Brain microvascular endothelial cell (primary cell): ENCODE measurements around the gene PTRH2.

ENCODE experiments used
- DNase-seq: peaks from one replicate; pipeline ENCODE4 v3.0.0-alpha.2; 2020
- H3K27ac ChIP-seq: fragments of 250-450 bp; sonication (Bioruptor Pico); 2 replicates; pipeline ENCODE4 v1.5.1; 2020; ENCODE audit warnings: mild to moderate bottlenecking, moderate library complexity
- H3K27me3 ChIP-seq: fragments of 250-450 bp; sonication (Bioruptor Pico); replicated peaks from 2 replicates; pipeline ENCODE4 v1.5.1; 2020; ENCODE audit warnings: mild to moderate bottlenecking
- H3K36me3 ChIP-seq: fragments of 250-450 bp; sonication (Bioruptor Pico); replicated peaks from 2 replicates; pipeline ENCODE4 v1.5.1; 2020; ENCODE audit warnings: mild to moderate bottlenecking
- H3K4me3 ChIP-seq: 2 replicates; pipeline ENCODE4 v1.5.1; 2011; ENCODE audit warnings: low read depth, mild to moderate bottlenecking, control low read depth, low read length, moderate library complexity
- in situ Hi-C: cut with HindIII; loops from 2 replicates; pipeline ENCODE4 v1.10.0; 2017; ENCODE audit warnings: low sequenced_read_pairs, low pct_ligation_motif_present
- TF ChIP-seq, protein P1 (sequence below): IDR thresholded peaks from 2 replicates; pipeline ENCODE4 v1.5.1; 2011; ENCODE audit warnings: low read depth, mild to moderate bottlenecking, moderate library complexity, low read length, control low read depth, inconsistent platforms; ENCODE audit errors: missing control alignments

PTRH2 gene

DNA sequence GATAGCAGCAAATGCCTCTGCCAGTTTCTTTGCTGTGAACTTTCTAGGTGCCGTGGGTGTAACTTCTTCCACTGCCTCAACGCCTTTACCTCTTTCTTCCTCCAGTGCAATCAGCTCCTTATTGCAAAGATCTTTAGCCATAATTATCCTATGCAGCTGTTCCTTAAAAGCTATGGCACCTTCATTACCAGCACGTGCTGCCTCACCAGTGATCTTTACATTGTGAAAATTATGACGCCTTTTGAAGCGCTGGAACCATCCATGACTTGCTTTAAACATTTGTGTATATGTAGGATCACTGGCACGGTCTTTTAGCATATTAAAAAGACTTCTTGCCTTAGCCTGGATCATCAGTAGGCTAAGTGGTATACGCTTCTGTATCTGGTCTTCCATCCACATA is 8.0 kb downstream of the PTRH2 start:
- Histone ChIP-seq H3K27me3 (no peaks in the 10 kb centered on the region), H3K36me3 (peaks cover 55% of the 10 kb centered on the region), H3K4me3 (no peak overlapping the region), H3K27ac (no peak overlapping the region)
- TF ChIP-seq, protein P1, sequence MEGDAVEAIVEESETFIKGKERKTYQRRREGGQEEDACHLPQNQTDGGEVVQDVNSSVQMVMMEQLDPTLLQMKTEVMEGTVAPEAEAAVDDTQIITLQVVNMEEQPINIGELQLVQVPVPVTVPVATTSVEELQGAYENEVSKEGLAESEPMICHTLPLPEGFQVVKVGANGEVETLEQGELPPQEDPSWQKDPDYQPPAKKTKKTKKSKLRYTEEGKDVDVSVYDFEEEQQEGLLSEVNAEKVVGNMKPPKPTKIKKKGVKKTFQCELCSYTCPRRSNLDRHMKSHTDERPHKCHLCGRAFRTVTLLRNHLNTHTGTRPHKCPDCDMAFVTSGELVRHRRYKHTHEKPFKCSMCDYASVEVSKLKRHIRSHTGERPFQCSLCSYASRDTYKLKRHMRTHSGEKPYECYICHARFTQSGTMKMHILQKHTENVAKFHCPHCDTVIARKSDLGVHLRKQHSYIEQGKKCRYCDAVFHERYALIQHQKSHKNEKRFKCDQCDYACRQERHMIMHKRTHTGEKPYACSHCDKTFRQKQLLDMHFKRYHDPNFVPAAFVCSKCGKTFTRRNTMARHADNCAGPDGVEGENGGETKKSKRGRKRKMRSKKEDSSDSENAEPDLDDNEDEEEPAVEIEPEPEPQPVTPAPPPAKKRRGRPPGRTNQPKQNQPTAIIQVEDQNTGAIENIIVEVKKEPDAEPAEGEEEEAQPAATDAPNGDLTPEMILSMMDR: no peak
- in situ Hi-C loops: no loop called here
- DNase-seq: no peak

DNA sequence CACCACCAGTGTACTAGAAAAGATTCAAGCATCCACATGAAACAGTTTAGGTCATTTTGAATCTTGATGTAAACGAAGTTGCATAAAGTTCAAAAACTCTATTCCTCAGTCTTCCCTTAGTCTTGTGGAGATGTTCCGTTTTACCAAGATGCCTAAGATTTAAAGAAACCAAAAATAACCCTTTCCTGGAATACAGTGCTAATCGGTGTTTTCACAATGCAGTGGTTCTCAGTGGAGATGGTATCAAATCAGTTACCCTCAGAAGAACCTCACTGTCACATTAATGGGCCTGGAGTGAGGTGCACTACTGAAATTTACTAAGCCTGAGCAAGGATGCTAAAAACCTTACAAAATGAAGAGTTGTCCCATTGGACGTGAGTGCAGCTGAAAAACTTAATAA is 9.1 kb downstream of the PTRH2 start:
- no peak for DNase-seq
- H3K27me3 ChIP-seq: no peaks in the 10 kb centered on the region
- TF ChIP-seq, protein P1: no peak
- H3K27ac ChIP-seq: no peak overlapping the region
- in situ Hi-C loops: no loop called here
- peaks cover 64% of the 10 kb centered on the region for H3K36me3 ChIP-seq
- no peak overlapping the region for H3K4me3 ChIP-seq

DNA sequence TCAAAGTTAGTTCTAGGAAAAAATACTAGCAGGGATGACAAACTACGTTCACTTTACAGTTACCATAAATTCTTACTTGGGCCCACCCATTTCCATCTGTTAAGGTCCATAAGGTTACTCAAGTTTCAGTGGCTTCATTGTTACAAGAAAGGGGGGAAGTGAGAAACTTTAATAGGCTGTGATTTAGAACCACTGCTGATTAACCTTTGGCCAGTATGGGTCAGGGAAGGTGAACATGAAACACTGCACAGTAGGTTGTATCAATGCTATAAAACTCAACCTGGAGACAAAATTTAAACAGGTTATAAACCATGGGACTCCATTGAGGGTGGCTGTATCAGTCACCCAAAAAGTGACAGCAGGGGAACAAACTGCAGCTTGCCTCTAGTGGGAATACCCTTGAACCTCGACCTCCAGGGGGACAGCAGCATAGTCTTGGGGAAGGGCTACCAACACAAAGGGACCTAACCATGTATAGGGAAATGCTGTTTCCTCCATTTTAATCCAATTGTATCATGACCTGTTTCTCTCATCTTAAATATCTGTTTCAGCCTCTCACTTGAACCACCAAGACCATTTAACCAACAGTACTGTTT is 10.4 kb downstream of the PTRH2 start:
- Histone ChIP-seq H3K36me3 (peaks cover 78% of the 10 kb centered on the region), H3K27ac (no peak overlapping the region)

DNA sequence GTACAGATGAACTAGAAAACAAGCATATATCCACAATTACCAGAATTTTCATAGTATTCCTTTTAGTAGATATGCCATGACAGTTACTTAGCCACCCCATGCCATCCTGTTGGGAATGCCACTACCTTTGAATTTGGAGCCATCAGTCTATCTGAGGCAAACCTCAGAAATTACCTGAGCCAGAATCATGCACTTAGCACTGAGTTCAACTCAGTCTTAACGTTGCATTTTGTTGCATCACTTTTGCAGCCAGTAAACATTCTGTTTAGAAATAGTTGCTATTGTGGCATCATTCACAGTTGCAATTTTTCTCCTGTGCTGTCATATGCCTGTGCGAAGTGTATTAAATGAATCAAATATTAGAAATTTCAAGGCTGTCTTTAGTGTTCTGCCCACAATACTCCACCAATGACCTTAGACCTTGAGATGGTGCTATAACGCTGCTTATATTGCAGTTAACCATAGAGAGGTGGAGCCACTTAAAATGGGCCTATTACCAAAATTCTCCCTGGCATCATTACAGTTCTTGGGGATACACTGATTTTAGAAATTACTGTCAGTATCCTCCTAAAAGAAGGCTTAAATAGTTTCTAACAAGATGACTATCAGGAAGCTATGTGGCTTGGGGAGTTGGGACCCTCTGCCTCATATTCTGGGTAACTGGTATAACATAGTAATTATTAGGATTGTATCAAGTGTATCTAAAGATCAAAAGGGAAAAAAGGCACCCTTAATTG is 11.1 kb downstream of the PTRH2 start:
- no peak for DNase-seq
- Histone ChIP-seq H3K4me3 (no peak overlapping the region), H3K36me3 (peaks cover 82% of the 10 kb centered on the region), H3K27me3 (no peaks in the 10 kb centered on the region), H3K27ac (no peak overlapping the region)
- TF ChIP-seq, protein P1: no peak
- in situ Hi-C loops: no loop called here

More for the DNA sequence above, 10.4 kb downstream of the PTRH2 start:
- no peak for DNase-seq
- Histone ChIP-seq H3K27me3 (no peaks in the 10 kb centered on the region), H3K4me3 (no peak overlapping the region)
- in situ Hi-C loops: no loop called here
- TF ChIP-seq, protein P1: no peak

DNA sequence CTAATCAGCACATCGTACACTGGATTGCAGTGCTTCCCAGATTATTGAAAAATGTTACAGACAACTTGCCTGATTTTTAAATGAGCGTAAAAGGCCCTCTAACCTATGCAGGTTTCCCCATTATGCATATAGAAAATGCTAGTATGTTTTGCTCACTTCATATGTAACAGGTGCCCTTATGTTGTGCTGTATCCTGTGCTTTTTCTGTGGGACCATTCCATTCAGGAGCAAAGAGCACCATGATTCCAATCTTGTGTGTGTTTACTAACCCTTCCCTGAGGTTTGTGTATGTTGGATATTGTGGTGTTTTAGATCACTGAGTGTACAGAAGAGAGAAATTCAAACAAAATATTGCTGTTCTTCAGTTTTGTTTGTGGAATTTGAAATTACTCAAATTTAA is 12.9 kb downstream of the PTRH2 start:
- Histone ChIP-seq H3K36me3 (peaks cover 93% of the 10 kb centered on the region), H3K27me3 (no peaks in the 10 kb centered on the region), H3K27ac (no peak overlapping the region), H3K4me3 (no peak overlapping the region)
- in situ Hi-C loops: no loop called here
- DNase-seq: no peak
- TF ChIP-seq, protein P1: no peak
